NCI-H2081 (cell line): ENCODE results near the gene LOXHD1.

Experiments used
- DNase-seq, 2 experiments: peaks; one replicate each; lab custom pipeline; 2025; lab: John Stamatoyannopoulos, UW

Gene LOXHD1

DNA sequence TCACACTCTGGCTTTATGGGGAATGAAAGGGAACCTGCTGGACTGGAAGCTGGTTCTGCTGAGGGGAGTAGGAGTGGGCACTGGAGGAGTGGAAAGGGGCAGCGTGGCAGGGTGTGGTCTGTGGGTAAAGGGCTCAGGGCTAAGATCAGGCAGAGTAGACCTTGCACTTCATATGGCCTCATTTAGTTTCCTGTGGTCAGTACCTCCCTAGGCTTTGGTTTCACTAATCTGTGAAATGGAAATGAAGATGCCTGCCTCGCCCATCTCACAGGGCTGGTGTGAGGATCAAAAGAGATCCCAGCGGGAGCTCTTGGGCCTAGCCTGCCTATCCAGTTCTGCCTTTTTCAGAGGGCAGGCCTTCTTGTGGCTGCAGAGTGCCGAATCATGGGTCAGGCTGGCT is 208.7 kb downstream of the LOXHD1 start:
- DNase-seq: no peak

DNA sequence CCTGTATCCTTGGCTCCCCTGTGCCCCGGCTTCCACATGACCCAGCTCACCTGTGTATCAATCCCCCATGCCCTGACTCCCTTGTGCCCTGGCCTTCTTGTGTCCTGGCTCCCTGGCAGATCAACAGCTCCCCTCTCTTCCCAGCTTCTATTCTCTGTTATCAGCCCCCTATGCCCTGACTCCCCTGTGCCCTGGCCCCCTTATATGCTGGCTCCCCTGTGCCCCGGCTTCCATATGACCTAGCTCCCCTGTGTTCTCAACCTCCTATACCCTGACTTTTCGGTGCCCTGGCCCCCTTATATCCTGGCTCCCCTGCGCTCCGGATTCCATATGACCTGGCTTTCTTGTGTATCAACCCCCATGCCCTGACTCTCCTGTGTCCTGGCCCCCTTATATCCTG is 209.2 kb downstream of the LOXHD1 start:
- no peak for DNase-seq

DNA sequence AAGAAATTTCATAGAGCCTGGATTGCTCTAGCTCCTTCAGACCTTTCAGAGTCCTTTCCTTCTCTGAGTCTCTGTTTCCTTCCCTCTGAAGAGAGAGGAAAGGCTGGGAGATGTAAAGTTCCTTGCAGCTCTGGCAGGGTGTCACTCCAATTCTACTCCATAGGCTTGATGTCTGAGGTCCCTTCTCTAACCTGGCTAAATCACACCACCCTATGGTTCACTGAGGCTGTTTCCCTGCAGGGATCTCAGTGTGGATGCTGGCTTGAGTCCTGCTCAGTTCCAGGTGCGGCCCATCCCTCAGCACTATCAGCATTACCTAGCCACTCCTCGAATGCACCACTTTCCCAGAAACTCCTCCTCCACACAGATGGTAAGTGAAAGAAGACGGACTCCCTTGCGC is 209.7 kb downstream of the LOXHD1 start:
- DNase-seq: no peak

DNA sequence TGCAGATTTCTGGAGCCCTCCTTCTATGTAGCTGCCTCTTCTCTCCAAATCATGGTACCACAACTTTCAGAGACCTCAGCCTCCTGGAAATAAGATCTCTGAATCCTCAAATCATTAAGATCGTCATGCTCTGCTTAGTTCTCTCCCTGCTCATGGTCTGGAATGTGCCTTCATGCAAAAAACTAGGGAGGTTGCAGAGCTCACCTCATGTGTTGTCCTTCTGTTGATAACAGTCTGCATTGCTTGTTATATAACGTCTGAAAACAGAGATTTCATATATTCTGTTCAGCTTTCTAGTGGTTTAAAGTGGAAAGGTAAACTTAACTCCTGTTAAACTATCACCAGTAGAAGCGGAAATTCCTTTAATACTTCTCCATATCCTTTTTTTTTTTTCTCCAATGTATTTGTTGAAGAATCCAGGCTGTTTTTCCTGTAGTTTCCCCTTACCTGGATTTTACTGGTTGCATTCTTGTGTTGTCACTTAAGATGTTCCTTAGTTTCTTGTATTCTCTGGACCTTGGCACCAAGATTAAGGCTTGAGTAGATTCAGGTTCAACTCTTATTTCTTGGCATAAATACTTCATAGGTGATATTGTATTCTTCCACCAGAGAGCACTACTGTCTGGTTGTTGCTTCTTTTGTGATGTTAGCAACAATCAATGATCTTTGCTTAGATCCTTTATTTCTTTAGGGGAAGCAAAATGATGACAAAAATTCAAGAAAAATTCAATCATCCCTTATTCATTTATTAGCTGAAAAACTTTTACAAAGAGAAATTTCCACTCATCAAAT is 211.3 kb downstream of the LOXHD1 start:
- no peak for DNase-seq

DNA sequence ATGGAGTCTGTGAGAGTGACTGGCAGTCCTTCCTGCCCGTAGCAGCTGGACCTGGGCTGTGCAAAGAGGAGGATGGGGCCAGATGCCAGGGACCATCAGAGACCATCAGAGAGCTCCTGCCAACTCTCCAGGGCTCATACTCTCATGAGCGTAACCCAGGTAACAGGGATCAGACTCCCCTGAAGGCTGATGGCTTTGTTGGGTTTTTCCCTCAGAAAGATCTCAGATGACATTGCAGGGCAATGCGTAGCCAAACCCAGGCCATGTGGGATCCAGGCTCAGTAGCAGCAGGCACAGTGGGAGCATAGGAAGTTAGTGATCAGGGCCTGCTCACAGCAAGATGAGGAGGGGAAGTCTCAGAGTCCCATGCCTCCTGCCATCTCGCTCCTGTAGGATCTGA is 218.0 kb downstream of the LOXHD1 start:
- no peak for DNase-seq

- DNase-seq: no peak
Measured at GRCh38 chr18:46437061-46437460, 220.0 kb downstream of the LOXHD1 start.

- DNase-seq: no peak
Measured at GRCh38 chr18:46436621-46437020, 220.4 kb downstream of the LOXHD1 start.

DNA sequence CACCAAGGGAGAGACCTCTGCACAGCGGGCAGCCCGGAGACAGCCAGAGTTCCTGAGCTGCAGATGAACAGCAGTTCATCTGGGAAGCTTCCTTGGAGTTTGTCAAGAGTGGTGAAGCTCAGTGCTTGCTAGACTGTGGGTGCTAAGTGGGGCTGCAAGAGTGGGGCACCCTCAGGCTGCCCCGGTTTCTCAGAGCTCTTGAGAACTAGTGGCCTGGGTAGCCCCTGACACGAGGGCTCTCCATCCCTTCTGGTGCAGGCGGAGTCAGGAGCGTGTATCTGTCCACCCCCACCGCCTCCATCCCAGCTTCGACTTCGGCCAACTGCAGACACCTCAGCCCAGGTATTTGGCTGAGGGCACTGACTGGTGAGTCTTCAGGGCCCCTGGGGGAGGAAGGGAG is 222.0 kb downstream of the LOXHD1 start:
- no peak for DNase-seq

GRCh38 chr18:46434629-46435028 is 222.4 kb downstream of the LOXHD1 start:
- DNase-seq: no peak

GRCh38 chr18:46433121-46433826 is 223.7 kb downstream of the LOXHD1 start:
- no peak for DNase-seq

DNA sequence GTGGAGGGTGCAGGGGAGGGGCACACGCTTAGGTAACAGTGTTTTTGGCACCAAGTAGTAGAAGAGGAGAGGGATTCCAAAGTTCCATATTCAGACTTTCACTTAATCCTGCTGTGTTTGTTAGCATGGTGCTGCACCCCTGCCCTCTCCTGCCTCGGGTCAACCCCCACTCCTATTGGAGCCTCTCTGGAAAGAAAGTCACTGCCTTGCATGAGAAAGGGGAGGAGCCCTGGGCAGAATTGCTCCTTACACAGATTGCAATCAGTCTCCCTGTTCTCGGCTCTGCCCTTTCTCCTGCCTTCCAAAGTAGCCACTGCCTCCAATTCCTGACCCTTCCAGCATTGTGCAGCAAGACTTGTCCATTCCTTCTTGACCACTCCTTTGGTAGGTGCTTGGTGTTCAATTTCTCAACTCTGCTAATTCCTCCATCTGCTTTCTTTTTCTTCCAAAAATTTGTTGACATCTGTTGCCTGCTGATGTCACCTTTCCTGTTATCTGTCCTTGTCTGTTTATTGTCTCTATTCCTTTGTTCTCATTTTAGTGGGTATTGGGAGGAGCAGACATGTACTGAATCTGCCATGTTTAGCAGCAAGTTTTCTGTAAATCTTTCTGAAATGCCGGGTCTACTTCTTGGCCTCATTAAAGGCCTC is 225.4 kb downstream of the LOXHD1 start:
- no peak for DNase-seq

DNA sequence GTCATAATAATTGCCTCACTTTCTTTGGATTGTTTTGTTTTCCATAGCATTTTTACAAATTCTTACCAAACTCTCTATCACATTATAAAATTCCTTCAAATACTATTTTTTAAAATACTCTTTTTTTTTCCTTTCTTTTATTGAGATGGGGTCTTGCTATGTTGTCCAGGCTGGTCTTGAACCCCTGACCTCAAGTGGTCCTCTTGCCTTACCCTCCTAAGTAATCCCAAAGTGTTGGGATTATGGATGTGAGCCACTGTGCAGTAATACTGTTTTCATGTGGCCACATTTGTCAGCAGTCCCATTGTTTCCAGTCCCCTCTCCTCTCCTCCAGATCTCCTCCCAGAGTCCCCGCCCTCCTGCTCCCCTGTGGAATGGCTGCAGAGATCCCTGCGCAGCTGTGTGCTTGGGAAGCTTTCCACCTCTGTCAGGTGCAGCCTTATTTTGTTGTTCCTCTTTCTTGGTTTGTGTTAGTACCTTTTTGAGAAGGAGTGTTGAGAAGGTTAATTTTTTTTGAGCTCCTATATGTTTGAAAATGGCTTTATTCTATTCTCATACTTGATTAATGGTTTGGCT is 227.3 kb downstream of the LOXHD1 start:
- DNase-seq: no peak

GRCh38 chr18:46429130-46429529 is 227.9 kb downstream of the LOXHD1 start:
- DNase-seq: no peak

DNA sequence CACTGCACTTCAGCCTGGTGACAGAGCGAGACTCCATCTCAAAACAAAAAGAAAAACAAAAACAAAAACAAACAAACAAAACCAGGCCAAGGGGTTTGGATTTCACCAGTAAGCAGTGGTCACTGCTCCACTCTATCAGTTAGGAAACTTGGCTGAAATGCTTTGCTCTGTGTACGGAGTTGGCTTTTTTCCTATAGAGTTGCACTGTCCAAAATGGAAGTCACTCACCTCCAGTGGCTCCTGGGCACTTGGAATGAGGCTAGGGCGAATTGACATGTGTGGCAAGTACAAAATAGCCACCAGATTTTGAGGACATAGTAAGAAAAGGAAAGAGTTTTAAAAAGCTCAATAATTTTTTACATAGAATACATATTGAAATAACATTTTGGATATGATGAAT is 228.7 kb downstream of the LOXHD1 start:
- no peak for DNase-seq

- no peak for DNase-seq
Measured at GRCh38 chr18:46427216-46427995, 229.6 kb downstream of the LOXHD1 start.
